Keratinocyte (primary cell): ENCODE data around the gene CAMSAP1.

Source experiments
- CTCF ChIP-seq, 3 experiments: IDR thresholded peaks in 1 of 3; conservative IDR thresholded peaks in 1 of 3; optimal IDR thresholded peaks in 1 of 3; 2 replicates in 2 of 3; 3 replicates in 1 of 3; pipeline versions ENCODE3 to v1.5.1; 2011; ENCODE audit warnings: low read length in 3 of 3, mild to moderate bottlenecking in 3 of 3, moderate library complexity in 2 of 3, control low read depth in 1 of 3, inconsistent platforms in 1 of 3; ENCODE audit not compliant: insufficient read depth in 2 of 3; ENCODE audit errors: extremely low read depth in 1 of 3
- EZH2 ChIP-seq: IDR thresholded peaks from one replicate; pipeline ENCODE4 v1.6.1; 2012; ENCODE audit warnings: inconsistent platforms, mild to moderate bottlenecking, low read length, moderate library complexity

GRCh38 chr9:135928731-135929655 is 21.6 kb upstream of the CAMSAP1 start:
- TF ChIP-seq CTCF (optimal IDR thresholded peaks at IDR 0.05 in 1 of 3, IDR thresholded peaks at IDR 0.05 in 1 of 3, conservative IDR thresholded peaks at IDR 0.05 in 1 of 3; ENCODE audit: extremely low read depth in 1 of 3, insufficient read depth in 2 of 3, low read length in 3 of 3) (no peak), EZH2 (no peak)
